Measurements from ENCODE around the gene UBR4.

UBR4 gene

DNA sequence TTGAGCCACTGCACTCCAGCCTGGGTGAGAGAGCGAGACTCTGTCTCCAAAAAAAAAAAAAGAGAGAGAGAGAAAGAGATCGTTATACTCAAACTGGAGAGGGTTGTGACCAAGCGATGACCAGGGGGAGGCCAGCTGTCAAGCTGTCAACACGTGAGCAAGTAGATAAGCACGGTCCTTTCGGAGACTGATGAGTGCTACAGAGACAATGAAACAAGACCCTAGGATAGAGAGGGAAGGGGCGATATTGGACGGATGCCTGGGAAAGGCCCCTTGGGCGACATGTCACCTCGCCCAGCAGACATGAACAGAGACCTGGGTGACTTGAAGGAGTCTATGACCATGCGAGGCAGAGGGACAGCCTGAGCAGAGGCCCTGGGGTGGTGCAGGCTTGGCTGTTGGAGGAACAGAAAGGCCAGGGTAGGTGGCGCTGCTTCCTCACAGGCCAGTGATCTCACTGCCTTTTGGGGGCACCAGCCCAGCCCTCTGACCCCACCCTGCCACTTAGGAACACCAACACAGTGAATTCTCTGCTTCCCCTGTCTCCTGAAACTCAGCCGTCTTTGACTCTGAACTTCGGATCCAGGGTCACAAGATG lies 152.8 kb downstream of the UBR4 start:
- peaks cover 3% of the 10 kb centered on the region for H3K36me3 Mint-ChIP-seq (ENCODE audit: low read depth)
- peaks cover 12% of the 10 kb centered on the region for H3K9me3 Mint-ChIP-seq
- H3K27ac Mint-ChIP-seq: no peak overlapping the region
- H3K4me1 Mint-ChIP-seq (ENCODE audit: low read depth): peaks cover 11% of the 10 kb centered on the region
- H3K4me3 Mint-ChIP-seq: no peak overlapping the region
- H3K27me3 Mint-ChIP-seq (ENCODE audit: low read depth): peaks cover 35% of the 10 kb centered on the region
- no peak for DNase-seq (ENCODE audit: low spot score)

DNA sequence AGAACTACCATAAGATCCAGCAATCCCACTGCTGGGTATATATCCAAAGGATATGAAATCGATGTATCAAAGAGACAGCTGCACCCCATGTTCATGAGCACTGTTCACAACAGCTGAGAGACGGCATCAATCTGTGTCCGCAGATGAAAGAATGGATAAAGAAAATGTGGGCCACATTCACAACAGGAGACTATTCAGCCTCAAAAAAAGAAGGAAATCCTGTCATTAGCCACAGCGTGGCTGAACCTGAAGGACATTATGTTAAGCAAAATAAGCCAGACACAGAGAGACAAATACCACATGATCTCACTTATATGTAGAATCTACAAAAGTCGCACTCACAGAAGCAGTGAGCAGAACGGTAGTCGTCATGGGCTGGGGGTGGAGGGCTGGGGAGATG lies 154.4 kb downstream of the UBR4 start:
- Mint-ChIP-seq H3K4me3 (no peak overlapping the region), H3K27me3 (ENCODE audit: low read depth) (peaks cover 32% of the 10 kb centered on the region), H3K36me3 (ENCODE audit: low read depth) (no peaks in the 10 kb centered on the region), H3K4me1 (ENCODE audit: low read depth) (peaks cover 9% of the 10 kb centered on the region), H3K27ac (no peak overlapping the region), H3K9me3 (no peaks in the 10 kb centered on the region)
- no peak for DNase-seq (ENCODE audit: low spot score)

DNA sequence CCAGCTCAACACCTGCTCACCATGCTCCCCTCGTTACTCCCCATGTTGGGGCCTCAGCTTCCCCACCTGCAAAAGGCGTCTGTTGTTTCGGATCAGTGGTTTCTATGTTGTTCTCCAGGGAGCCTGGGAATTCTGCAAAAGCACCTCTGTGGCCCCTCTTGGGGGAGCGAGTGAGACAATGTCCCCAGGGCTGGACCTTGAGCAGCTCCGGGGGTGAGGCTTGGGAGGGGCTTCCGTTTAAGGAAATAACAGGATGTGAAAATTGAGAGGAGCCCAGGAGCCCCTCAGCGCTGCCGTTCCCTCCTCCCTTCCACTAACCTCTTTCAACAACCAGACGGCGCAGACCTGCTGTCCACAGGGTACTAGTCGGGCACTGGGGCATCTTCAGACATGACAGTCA lies 155.1 kb downstream of the UBR4 start:
- H3K27ac Mint-ChIP-seq: no peak overlapping the region
- no peak overlapping the region for H3K4me3 Mint-ChIP-seq
- peaks cover 32% of the 10 kb centered on the region for H3K27me3 Mint-ChIP-seq (ENCODE audit: low read depth)
- H3K36me3 Mint-ChIP-seq (ENCODE audit: low read depth): no peaks in the 10 kb centered on the region
- no peaks in the 10 kb centered on the region for H3K9me3 Mint-ChIP-seq
- H3K4me1 Mint-ChIP-seq (ENCODE audit: low read depth): peaks cover 10% of the 10 kb centered on the region
- DNase-seq (ENCODE audit: low spot score): no peak

DNA sequence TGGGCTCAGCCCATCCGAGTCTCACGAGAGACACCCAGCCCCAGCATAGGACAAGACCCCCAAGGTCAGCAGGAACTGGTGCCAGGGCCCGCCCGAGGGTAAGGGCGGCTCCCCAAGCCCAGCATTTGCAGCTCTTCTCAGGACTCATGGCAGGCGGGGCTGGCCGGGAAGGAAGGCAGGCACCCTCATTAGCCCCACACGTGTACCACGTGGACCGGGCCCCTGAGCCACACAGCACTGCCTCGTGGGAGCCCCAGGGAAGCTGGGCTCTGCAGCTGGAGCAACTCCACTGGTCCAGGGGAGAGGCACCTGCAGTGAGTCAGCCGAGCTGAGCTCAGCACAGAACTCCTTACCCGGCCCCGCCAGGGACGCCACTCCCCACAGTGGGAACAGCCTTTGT lies 155.8 kb downstream of the UBR4 start:
- Mint-ChIP-seq H3K27ac (no peak overlapping the region), H3K4me3 (no peak overlapping the region), H3K27me3 (ENCODE audit: low read depth) (peaks cover 34% of the 10 kb centered on the region), H3K4me1 (ENCODE audit: low read depth) (peaks cover 10% of the 10 kb centered on the region), H3K9me3 (no peaks in the 10 kb centered on the region), H3K36me3 (ENCODE audit: low read depth) (no peaks in the 10 kb centered on the region)
- DNase-seq (ENCODE audit: low spot score): no peak

DNA sequence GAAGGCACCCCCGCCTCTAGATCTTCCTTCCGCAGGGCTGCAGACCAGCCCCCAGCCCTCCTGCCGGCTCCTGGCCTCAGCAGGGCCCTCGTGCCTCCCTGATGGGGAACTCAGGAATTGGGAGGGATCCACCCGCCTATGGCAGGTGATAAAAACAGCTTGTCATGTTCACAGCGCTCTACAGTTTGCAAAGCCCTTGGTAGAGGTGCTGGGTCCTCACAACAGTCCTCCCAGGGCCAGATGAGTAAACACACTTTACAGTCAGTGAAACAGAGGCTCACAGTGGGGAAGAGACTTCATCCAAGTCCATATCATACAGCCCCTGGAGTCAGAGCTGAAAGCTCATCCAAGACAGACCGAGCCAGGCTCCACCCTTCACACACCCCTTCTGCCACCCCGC lies 156.6 kb downstream of the UBR4 start:
- peaks cover 29% of the 10 kb centered on the region for H3K27me3 Mint-ChIP-seq (ENCODE audit: low read depth)
- DNase-seq (ENCODE audit: low spot score): no peak
- no peak overlapping the region for H3K27ac Mint-ChIP-seq
- no peaks in the 10 kb centered on the region for H3K9me3 Mint-ChIP-seq
- H3K4me3 Mint-ChIP-seq: no peak overlapping the region
- no peaks in the 10 kb centered on the region for H3K36me3 Mint-ChIP-seq (ENCODE audit: low read depth)
- peaks cover 10% of the 10 kb centered on the region for H3K4me1 Mint-ChIP-seq (ENCODE audit: low read depth)

DNA sequence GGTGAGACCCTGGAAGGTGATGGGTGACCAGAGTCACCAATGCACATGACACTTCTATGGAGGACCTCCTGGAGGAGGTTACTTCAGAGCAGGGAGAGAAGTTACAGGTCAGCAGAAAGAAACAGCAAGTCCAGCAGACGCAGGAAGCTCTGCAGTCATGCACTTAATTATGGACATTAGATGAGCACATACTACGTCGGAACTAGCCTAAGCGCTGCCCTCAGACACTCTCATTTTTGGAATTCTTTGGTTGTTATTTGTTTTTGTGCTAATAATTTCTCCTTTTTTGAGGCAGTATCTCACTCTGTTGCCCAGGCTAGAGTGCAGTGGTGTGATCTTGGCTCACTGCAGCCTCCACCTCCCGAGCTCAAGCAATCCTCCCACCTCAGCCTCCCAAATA lies 160.3 kb downstream of the UBR4 start:
- Mint-ChIP-seq H3K27ac (no peak overlapping the region), H3K9me3 (no peaks in the 10 kb centered on the region), H3K36me3 (ENCODE audit: low read depth) (no peaks in the 10 kb centered on the region), H3K4me3 (no peak overlapping the region), H3K27me3 (ENCODE audit: low read depth) (peaks cover 12% of the 10 kb centered on the region), H3K4me1 (ENCODE audit: low read depth) (peaks cover 9% of the 10 kb centered on the region)
- DNase-seq (ENCODE audit: low spot score): no peak

DNA sequence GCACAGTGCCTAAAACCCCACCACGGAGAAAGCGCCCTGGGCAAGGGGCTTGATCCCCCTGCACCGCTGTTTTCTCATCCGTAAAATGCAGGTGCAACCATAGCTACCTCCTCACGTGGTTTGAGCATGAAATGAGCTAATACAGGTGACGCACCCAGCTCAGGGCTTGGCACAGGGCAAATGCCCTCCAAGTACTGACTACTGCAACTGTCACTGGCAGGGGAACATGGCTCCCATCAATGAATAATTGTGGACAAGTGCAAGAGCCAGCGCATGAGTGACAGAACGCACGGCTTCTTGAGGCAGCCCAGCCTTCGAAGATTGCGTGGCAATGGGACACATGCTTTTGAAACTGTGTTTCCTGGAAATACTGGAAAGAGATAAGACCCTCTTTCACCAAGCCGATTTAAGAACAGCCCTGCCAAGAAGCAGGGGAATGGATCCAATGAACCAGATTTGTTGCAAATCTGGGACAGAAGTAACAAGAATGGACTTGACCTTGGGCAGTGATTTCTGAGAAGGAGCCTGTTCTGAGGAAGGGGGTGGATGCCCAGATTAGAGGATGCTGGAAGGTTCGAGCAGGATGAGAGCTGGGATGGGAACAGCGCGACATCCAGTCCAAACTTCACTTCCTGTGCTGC lies 160.8 kb downstream of the UBR4 start:
- Mint-ChIP-seq H3K27me3 (ENCODE audit: low read depth) (peaks cover 12% of the 10 kb centered on the region), H3K9me3 (no peaks in the 10 kb centered on the region), H3K4me3 (no peak overlapping the region), H3K27ac (no peak overlapping the region), H3K4me1 (ENCODE audit: low read depth) (peaks cover 9% of the 10 kb centered on the region), H3K36me3 (ENCODE audit: low read depth) (no peaks in the 10 kb centered on the region)
- DNase-seq (ENCODE audit: low spot score): no peak

DNA sequence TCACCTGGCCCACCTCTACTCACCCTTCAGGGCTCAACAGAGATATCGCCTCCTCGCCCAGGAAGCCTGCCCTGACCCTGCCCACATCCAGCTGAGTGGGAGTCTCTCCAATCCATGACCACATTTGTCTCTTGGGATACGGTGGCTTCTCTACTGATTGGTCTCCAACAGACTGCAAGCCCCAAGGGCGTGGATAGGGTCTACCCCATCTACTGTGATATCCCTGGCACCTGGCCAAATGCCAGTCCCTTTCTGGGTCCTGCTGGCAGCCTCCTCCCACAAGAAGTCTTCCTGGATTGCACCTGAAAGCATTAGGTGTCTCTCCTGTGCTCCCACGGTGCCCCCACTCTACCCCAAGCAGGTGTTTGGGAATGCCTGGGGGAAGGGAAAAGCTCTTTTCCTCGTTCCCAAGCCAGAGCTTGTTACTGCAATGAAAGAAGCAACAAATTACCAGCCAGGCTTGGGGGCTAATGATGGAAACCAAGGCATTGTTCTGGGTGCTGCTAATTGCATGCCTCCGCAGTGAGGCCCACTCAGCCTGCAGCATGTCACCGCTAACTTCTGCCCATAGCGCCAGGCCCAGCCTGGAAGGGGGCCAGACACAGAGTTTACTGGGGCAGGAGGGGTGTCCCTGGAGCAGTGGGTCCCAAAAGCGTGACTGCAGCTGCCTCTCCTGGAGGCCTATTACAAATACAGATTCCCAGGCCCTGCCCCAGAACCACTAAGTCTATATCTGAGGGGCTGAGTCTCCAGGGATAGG lies 162.9 kb downstream of the UBR4 start:
- H3K27ac Mint-ChIP-seq: no peak overlapping the region
- H3K9me3 Mint-ChIP-seq: no peaks in the 10 kb centered on the region
- peaks cover 3% of the 10 kb centered on the region for H3K27me3 Mint-ChIP-seq (ENCODE audit: low read depth)
- H3K4me3 Mint-ChIP-seq: no peak overlapping the region
- peaks cover 9% of the 10 kb centered on the region for H3K4me1 Mint-ChIP-seq (ENCODE audit: low read depth)
- no peak for DNase-seq (ENCODE audit: low spot score)
- H3K36me3 Mint-ChIP-seq (ENCODE audit: low read depth): no peaks in the 10 kb centered on the region

DNA sequence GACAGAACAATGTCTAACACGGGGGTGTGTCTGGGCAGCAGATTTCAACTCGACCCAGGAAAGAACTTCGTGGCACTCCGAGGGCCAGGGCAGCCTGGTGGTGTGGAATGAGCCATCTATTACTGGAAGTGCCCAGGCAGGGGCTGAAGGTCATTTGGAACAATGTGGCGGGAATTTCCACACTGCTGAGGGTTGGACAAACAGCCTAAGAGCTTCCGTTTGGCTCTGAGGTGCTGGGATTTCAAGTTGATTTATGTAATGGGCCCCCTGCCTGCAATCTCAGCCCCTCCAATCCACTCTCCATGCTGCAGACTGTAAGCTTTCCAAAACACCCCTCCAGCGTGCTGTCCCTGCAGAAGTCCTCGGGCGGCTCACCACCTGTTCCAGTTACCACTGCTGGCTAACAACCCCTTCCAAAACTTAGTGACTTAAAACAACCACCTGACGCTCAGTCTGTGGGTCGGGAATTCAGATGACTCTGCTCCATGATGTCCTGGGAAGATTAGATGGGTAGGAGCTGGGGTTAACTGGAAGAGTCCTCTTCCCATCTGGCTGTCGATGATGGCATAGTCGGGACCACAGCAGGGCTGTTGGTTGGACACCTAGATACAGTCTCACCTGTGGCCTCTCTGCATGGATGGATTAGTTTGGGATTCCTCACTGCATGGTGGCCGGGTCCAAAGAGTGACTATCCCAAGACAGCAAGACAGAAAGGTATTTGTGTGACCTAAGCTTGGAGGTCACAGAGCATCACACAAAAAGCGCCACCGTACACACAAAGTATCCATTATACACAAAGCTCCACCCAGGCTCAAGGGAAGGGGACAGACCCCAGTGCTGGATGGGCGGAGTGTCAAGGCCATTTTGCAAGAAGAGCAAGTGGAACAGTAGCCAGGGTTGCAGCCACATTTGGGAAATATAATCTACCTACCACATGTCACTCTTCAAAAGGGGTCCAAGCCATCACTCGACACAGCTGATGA lies 163.9 kb downstream of the UBR4 start:
- Mint-ChIP-seq H3K27ac (no peak overlapping the region), H3K4me3 (no peak overlapping the region), H3K36me3 (ENCODE audit: low read depth) (no peaks in the 10 kb centered on the region), H3K4me1 (ENCODE audit: low read depth) (peaks cover 9% of the 10 kb centered on the region), H3K9me3 (no peaks in the 10 kb centered on the region), H3K27me3 (ENCODE audit: low read depth) (peaks cover 3% of the 10 kb centered on the region)
- no peak for DNase-seq (ENCODE audit: low spot score)

DNA sequence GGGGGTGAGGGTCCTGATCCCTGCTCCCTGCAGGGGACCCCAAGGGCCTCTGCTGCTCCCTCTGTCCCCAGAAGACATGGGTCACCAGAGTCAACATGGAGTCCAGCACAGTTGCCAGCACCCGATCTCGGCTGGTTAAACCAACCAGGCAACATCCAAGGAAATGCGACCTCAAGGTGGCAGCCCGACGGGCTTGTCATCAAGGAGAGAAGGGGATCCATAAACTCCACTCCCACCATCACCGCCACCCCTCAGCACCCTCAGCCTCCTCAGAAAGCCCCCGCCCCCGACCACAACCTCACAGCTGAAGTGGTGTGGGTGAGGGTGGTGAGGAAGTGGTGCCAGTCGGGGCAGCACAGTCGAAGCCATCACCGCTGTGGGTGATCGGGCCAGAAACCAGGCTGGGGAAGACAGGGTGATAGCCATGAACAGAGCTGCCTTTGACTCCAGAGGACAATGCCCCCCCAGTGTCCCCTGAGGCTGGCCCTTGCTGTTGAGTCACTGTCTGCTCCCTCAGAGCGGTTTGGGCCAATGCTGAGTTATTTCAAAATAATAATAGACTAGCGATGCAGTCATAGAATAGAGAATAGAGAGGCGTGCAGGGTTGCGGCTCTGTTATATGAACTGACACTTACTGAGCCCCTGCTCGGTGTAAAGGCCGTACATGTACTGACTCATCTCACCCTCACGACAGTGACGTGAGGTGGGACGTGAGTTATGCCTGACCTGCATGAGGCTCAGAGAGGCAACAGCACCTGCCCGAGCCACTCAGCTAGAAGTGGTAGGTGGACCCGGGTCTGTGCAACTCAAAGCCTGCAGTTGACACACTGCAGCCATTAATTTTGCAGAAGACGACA lies 164.9 kb downstream of the UBR4 start:
- H3K36me3 Mint-ChIP-seq (ENCODE audit: low read depth): no peaks in the 10 kb centered on the region
- H3K9me3 Mint-ChIP-seq: no peaks in the 10 kb centered on the region
- no peak for DNase-seq (ENCODE audit: low spot score)
- H3K4me1 Mint-ChIP-seq (ENCODE audit: low read depth): peaks cover 4% of the 10 kb centered on the region
- H3K27ac Mint-ChIP-seq: no peak overlapping the region
- H3K4me3 Mint-ChIP-seq: no peak overlapping the region
- peaks cover 9% of the 10 kb centered on the region for H3K27me3 Mint-ChIP-seq (ENCODE audit: low read depth)

DNA sequence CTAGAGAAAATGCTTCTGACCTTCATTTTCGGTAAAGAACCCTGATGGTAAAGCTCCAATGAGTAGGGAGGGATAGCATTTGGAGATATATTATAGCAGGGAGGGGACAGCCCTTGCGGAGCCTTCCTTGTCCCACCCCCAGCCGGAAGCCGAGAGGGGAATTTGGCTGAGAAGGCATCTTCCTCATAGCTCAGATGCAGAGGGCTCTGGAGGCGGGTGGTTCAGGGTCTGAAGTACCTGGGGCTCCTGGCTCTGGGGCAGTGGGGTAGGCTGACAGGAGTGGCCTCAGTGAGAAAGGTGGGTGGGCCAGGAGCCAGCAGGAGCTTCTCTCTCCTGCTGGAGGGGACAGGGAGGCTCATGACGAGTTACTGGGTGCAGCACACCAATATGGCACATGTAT lies 165.6 kb downstream of the UBR4 start:
- Mint-ChIP-seq H3K36me3 (ENCODE audit: low read depth) (no peaks in the 10 kb centered on the region), H3K27me3 (ENCODE audit: low read depth) (peaks cover 12% of the 10 kb centered on the region)

DNA sequence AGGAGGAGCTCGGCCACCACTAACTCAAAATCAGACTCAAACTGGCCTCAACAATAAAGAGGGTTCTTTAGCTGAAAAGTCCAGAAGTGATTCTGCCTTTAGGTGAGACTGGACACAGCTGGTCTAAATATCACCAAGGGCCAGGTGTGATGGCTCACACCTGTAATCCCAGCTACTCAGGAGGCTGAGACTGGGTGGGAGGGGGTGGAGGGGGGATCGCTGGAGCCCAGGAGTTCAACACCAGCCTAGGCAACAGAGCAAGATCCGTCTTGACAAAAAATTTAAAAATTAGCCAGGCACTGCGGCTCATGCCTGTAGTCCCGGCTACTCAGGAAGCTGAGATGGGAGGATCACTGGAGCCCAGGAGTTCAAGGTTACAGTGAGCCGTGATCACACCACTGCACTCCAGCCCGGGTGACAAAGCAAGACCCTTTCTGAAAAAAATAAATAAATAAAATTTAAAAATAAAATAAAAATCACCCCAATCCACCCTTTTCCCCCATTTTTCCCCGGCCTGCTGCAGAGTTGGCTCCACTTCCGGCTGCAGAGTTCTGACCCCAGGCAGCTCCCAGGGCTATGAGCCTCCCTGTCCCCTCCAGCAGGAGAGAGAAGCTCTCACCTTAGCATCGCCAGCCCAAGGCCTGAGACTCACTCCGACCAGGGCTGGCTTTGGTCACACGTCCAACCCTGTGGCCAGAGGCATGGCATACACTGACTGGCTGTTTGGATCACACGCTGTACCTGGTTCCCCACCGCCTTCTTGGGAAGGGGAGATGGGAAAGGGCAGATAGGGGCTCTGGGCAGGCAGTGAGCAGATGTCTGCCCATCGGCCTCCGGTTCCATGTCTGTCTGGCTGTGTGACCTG lies 166.3 kb downstream of the UBR4 start:
- Mint-ChIP-seq H3K4me3 (no peak overlapping the region), H3K27ac (no peak overlapping the region), H3K9me3 (no peaks in the 10 kb centered on the region), H3K4me1 (ENCODE audit: low read depth) (peaks cover 4% of the 10 kb centered on the region), H3K36me3 (ENCODE audit: low read depth) (no peaks in the 10 kb centered on the region), H3K27me3 (ENCODE audit: low read depth) (peaks cover 16% of the 10 kb centered on the region)
- no peak for DNase-seq (ENCODE audit: low spot score)

More for the DNA sequence above, 165.6 kb downstream of the UBR4 start:
- Mint-ChIP-seq H3K4me3 (no peak overlapping the region), H3K27ac (no peak overlapping the region), H3K4me1 (ENCODE audit: low read depth) (peaks cover 4% of the 10 kb centered on the region), H3K9me3 (no peaks in the 10 kb centered on the region)
- no peak for DNase-seq (ENCODE audit: low spot score)

Measured in T-helper 2 cell treated with Interferon-gamma antibody and Interleukin-4, amounts not matched to agents 5 μg/mL and 100 μg/mL, for 36 hours (primary cell).